NT2/D1 (cell line): Measurements from ENCODE around the gene LRMDA.

ENCODE experiments used
- DNase-seq: peaks from one replicate; pipeline ENCODE4 v3.0.0-alpha.2; 2011; ENCODE audit warnings: low read depth, low spot score
- H3K27me3 ChIP-seq: 2 replicates; pipeline ENCODE4 v1.6.0; 2011; ENCODE audit warnings: mild to moderate bottlenecking; ENCODE audit not compliant: insufficient read length, insufficient read depth
- H3K36me3 ChIP-seq: 2 replicates; pipeline ENCODE4 v1.6.1; 2011; ENCODE audit warnings: mild to moderate bottlenecking, low read length, mixed read lengths; ENCODE audit not compliant: insufficient read depth, insufficient read length
- H3K4me1 ChIP-seq: 2 replicates; pipeline ENCODE4 v1.5.1; 2011; ENCODE audit not compliant: insufficient read depth, insufficient read length
- H3K4me3 ChIP-seq: 2 replicates; pipeline ENCODE4 v1.5.1; 2011; ENCODE audit warnings: low read depth; ENCODE audit not compliant: insufficient read length
- H3K9ac ChIP-seq: 2 replicates; pipeline ENCODE4 v1.6.0; 2011; ENCODE audit warnings: low read depth; ENCODE audit not compliant: insufficient read length
- H3K9me3 ChIP-seq: 2 replicates; pipeline ENCODE4 v1.5.1; 2011; ENCODE audit warnings: mild to moderate bottlenecking, low read length; ENCODE audit not compliant: insufficient read depth
- SUZ12 ChIP-seq: IDR thresholded peaks from 2 replicates; pipeline ENCODE4 v1.6.1; 2011; ENCODE audit not compliant: insufficient read length, insufficient read depth; ENCODE audit errors: extremely low read depth
- YY1 ChIP-seq: IDR thresholded peaks from 2 replicates; pipeline ENCODE4 v1.6.1; 2011; ENCODE audit not compliant: insufficient read length, insufficient read depth
- ZNF274 ChIP-seq: IDR thresholded peaks from 2 replicates; pipeline ENCODE4 v1.6.1; 2011; ENCODE audit warnings: mild to moderate bottlenecking, low read depth, low read length

The LRMDA gene

DNA sequence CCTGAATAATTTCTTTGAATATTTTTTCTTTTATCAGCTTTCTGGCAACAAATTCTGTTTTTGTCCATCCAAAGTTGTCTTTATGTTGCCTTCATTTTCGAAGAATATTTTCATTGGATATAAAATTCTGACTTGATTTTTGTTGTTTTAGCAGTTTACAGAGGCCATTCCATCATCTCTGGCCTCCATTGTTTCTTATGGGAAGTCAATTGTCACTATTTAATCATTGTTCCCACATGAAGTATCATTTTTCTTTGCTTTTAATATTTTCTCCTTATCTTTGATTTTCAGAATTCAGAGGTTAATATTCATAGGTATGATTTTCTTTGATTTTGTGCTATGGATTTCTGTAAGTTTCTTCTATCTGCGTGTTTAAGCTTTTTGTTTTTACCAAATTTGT, 512.6 kb downstream of the LRMDA start:
- H3K9ac ChIP-seq: no peak overlapping the region
- DNase-seq: no peak
- no peaks in the 10 kb centered on the region for H3K27me3 ChIP-seq
- H3K36me3 ChIP-seq: no peaks in the 10 kb centered on the region
- TF ChIP-seq ZNF274 (no peak), SUZ12 (no peak), YY1 (no peak)
- H3K9me3 ChIP-seq: no peaks in the 10 kb centered on the region
- H3K4me1 ChIP-seq: no peaks in the 10 kb centered on the region
- H3K4me3 ChIP-seq: no peak overlapping the region

- Histone ChIP-seq H3K4me3 (no peak overlapping the region), H3K27me3 (no peaks in the 10 kb centered on the region), H3K4me1 (no peaks in the 10 kb centered on the region), H3K9me3 (no peaks in the 10 kb centered on the region), H3K36me3 (no peaks in the 10 kb centered on the region), H3K9ac (no peak overlapping the region)
- TF ChIP-seq ZNF274 (no peak), YY1 (no peak), SUZ12 (no peak)
- no peak for DNase-seq
Observed at GRCh38 chr10:75948583-75948982, 517.2 kb downstream of the LRMDA start.

- Histone ChIP-seq H3K4me1 (no peaks in the 10 kb centered on the region), H3K9me3 (no peaks in the 10 kb centered on the region), H3K9ac (no peak overlapping the region), H3K27me3 (no peaks in the 10 kb centered on the region), H3K36me3 (no peaks in the 10 kb centered on the region), H3K4me3 (no peak overlapping the region)
- TF ChIP-seq ZNF274 (no peak), YY1 (no peak), SUZ12 (no peak)
- no peak for DNase-seq
Observed at GRCh38 chr10:75950307-75950706, 518.9 kb downstream of the LRMDA start.

- TF ChIP-seq ZNF274 (no peak), SUZ12 (no peak), YY1 (no peak)
- no peak overlapping the region for H3K9ac ChIP-seq
- DNase-seq: no peak
- no peaks in the 10 kb centered on the region for H3K36me3 ChIP-seq
- H3K9me3 ChIP-seq: no peaks in the 10 kb centered on the region
- H3K27me3 ChIP-seq: no peaks in the 10 kb centered on the region
- H3K4me1 ChIP-seq: no peaks in the 10 kb centered on the region
- no peak overlapping the region for H3K4me3 ChIP-seq
Observed at GRCh38 chr10:75950997-75951589, 519.7 kb downstream of the LRMDA start.

GRCh38 chr10:75951627-75952026, 520.2 kb downstream of the LRMDA start:
- TF ChIP-seq ZNF274: no peak
- no peak for TF ChIP-seq SUZ12
- TF ChIP-seq YY1: no peak
- Histone ChIP-seq H3K36me3 (no peaks in the 10 kb centered on the region), H3K4me3 (no peak overlapping the region), H3K4me1 (no peaks in the 10 kb centered on the region), H3K9me3 (no peaks in the 10 kb centered on the region), H3K27me3 (no peaks in the 10 kb centered on the region), H3K9ac (no peak overlapping the region)
- DNase-seq: no peak

DNA sequence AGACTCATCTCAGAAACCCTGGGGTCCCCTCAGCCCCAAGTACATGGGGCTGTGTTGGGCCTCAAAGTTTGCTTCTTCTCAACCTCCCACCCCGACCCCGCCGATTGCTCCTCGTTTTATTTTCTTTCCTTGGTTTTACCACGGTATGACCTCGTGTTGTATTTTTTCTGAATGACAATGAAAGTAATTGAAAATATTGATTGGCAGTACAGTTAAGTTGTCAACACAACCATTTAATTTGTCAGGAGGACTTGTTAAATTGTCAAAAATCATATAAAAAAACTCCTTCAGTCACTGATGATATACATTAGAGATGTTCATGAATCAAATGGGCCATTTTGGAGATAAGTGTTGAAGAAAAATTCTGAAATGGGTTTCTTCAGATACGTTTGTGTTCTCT, 520.7 kb downstream of the LRMDA start:
- Histone ChIP-seq H3K36me3 (no peaks in the 10 kb centered on the region), H3K4me3 (no peak overlapping the region), H3K4me1 (no peaks in the 10 kb centered on the region), H3K9me3 (no peaks in the 10 kb centered on the region), H3K27me3 (no peaks in the 10 kb centered on the region), H3K9ac (no peak overlapping the region)
- DNase-seq: no peak
- no peak for TF ChIP-seq ZNF274
- no peak for TF ChIP-seq SUZ12
- no peak for TF ChIP-seq YY1

DNA sequence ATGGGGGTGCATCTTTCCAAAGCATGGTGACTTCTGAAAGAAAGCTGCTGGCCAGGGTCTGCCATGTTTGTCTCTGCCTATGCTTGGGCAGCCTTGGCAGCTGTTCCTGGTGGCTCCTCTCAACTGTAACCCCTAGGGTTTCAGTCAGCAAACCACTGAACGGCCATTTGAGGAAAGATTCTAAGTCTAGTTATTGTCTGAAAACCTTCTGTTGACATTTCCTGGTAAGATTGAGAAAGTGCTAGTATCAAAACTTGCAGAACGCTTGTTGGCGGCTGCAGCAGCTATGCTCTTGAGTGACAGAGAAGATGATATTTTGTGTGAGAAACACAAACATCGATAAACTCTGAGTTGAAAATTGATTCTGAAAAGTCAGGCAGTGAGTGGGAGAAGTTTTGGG, 523.1 kb downstream of the LRMDA start:
- H3K9ac ChIP-seq: no peak overlapping the region
- no peaks in the 10 kb centered on the region for H3K4me1 ChIP-seq
- H3K9me3 ChIP-seq: no peaks in the 10 kb centered on the region
- no peak for DNase-seq
- TF ChIP-seq SUZ12 (no peak), YY1 (no peak), ZNF274 (no peak)
- H3K36me3 ChIP-seq: no peaks in the 10 kb centered on the region
- H3K27me3 ChIP-seq: no peaks in the 10 kb centered on the region
- H3K4me3 ChIP-seq: no peak overlapping the region

DNA sequence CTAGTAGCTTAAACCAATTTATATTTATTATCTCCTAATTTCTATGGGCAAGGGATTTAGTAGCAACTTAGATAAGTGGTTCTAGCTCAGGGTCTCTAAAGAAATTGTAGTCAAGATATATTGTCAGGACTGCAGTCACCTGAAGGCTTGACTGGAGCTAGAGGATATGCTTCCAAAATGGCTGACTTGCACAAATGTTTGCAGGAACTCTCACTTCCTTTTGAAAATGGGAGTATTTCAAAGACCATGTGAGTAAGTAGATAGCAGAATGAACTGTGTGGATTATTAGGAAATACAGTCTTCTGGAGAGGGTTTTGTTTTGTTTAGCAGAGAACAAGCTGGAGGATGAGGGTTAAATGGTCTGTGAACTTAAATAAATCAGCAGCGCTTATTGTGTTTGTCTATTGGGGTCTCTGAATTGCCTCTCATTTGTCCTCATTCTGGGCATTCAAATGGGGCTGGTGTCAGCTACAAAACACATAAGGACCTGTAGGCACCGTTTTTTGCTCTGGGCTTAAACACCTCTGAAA, 524.6 kb downstream of the LRMDA start:
- Histone ChIP-seq H3K4me1 (no peaks in the 10 kb centered on the region), H3K4me3 (no peak overlapping the region), H3K27me3 (no peaks in the 10 kb centered on the region), H3K9me3 (no peaks in the 10 kb centered on the region), H3K9ac (no peak overlapping the region), H3K36me3 (no peaks in the 10 kb centered on the region)
- TF ChIP-seq YY1 (no peak), SUZ12 (no peak), ZNF274 (no peak)
- DNase-seq: no peak
